NCI-H526 treated with DMSO at 0.1 percent for 48 hours (cell line): ENCODE results near the gene FOXA2.
"Not testable (repeated sequence)": the region's sequence is repeated elsewhere in the genome, so short reads cannot be mapped to it uniquely, and the experiment has no call there.

Experiments used
- DNase-seq: peaks from one replicate; lab custom pipeline; 2025; lab: John Stamatoyannopoulos, UW

The FOXA2 gene

DNA sequence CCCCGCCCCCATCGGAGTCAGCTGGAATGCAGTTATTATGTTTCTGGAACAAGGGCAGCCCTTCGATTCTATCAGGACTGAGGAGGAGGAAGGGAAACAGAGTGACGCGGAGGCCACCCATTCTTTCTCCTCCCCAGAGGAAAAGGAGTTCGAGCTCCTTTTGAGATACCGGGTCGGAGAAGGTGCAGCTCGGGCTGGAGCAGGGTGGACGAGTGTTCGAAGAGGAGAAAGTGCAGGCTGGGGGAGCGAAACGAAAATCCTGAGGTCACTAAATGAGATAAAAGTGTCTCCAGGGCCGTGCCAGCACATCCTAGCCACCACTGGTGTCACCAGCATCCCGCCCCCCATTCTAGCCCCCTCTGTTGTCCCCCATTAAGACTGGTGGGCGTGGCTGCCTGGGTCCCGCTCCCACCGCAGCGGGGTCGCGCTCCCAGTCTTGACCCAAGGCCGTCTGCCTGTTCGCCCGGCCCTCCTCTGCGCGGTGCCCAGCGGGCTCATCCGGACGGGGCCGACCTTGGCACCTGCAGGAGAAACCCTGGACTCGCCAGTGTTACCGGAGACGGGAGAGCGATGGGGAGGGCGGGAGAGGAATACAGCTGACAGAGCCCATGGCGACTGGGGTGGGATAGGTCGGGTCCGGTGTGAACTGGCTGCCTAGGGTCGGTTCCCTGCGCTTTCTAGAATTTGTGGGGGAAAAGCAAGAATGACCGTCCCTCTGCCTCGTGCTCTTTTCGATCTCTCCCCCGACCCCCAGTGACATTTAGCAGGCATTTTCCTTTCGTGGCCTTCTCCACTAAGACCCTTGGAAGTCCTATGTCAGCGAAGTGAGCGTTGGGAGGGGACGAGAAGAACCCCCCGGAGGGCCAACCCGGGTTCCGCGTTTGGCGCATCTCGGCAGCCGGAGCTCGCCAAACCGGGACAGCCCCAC, 16.2 kb downstream of the FOXA2 start:
- no peak for DNase-seq

- no peak for DNase-seq
Observed at GRCh38 chr20:22566876-22567658, 17.3 kb downstream of the FOXA2 start.

DNA sequence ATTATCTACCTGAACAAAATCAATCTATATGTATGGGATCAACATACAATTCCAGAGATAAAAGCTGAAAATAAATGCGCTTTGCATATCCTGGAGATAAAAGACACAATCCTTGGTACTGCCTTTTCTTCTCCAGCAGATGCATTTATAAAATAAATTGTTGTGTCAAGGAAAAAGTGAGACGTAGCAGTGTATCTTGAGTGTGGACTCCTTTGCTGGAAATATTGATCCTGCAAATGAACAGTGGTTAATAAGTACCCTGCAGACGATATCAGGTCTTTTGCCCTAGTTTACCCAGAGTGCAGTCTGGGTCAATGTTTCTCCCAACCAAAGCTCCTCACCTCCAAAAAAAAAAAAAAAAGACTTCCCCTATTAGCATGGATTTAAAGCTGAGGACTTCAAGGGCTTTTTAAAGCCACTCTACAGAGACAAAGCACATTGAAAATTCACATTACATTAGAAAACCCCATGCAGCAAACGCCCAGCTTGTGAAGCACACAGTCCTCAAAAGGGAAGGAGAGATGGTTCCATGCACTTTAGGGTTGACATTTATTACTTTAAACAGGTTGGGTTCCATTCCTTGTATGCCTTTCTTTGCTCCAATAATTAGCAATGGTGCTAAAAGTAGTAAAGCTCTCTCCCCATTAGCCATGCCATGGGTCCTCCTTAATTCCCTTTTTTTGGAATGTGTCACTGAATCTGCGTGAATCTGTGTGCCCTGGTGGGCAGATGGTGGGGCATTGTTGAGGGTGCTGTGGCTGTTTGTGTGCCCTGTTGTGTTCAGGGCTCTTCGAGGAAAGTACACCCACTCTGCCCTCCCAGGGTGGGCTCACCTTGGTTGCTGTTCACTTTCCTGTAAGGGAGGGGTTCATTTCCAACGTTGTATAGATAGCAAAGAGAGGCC, 21.1 kb downstream of the FOXA2 start:
- no peak for DNase-seq

GRCh38 chr20:22562620-22563019, 21.8 kb downstream of the FOXA2 start:
- DNase-seq = no peak

- no peak for DNase-seq
Observed at GRCh38 chr20:22561965-22562577, 22.3 kb downstream of the FOXA2 start.

- no peak for DNase-seq
Observed at GRCh38 chr20:22560817-22561216, 23.6 kb downstream of the FOXA2 start.

- DNase-seq = no peak
Observed at GRCh38 chr20:22559711-22560318, 24.6 kb downstream of the FOXA2 start.

GRCh38 chr20:22557403-22558276, 26.7 kb downstream of the FOXA2 start:
- DNase-seq = no peak

DNA sequence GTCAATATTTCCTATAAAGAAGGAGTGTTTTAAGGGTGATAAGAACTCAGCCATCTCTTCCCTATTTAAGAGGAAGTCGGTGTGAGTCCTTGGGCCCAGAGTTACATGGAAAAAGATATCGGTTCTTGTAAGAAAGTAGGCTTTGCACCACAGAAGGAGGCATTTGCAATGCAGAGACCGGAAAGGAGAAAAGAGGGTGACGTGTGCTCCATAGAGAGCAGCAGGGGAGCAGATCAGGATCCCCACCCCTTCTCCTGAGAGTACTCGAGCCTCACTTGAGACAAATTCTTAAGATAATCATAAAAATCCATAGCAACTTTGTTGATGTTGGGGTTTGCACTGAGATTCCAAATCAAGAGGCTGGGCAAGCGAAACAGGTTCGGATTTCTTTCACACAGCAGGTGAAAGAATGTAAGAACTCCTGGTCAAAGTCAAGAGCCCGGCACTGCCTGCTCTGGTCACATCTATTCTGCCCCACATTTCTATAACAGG, 27.8 kb downstream of the FOXA2 start:
- no peak for DNase-seq

GRCh38 chr20:22555791-22556564, 28.4 kb downstream of the FOXA2 start:
- DNase-seq = no peak

DNA sequence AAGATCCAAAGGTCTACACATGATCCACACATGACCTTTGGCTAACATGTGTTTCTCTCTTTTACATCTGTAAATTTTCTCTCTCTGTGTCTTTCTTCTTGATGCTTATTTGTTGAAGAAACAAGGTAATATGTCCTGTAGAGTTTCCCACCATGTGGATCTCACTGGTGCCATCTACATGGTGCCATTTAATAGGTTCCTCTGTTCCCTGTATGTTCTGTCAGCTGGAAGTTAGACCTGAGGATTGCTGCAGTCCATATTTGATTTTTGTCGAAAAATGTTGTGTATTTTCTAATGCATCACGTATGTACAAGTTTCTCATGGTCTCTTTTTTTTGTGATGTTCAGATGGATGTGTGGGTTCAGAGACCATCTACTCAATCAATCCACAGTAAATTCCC, 30.0 kb downstream of the FOXA2 start:
- no peak for DNase-seq

DNA sequence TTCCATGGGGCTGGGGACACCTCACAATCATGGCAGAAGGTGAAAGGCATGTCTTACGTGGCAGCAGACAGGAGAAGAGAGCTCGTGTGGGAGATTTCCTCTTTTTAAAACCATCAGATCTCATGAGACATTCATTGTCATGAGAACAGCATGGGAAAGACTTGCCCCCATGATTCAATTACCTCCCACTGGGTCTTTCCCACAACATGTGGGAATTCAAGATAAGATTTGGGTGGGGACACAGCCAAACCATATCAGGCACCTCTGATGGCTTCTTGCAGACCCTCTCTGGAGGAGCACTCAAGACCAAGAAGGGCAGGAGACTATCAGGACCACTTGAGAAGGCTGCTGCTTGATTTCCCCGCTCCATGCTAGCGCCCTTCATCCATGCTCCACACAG, 33.9 kb downstream of the FOXA2 start:
- not testable (repeated sequence) for DNase-seq

GRCh38 chr20:22548040-22548439, 36.3 kb downstream of the FOXA2 start:
- DNase-seq = no peak

DNA sequence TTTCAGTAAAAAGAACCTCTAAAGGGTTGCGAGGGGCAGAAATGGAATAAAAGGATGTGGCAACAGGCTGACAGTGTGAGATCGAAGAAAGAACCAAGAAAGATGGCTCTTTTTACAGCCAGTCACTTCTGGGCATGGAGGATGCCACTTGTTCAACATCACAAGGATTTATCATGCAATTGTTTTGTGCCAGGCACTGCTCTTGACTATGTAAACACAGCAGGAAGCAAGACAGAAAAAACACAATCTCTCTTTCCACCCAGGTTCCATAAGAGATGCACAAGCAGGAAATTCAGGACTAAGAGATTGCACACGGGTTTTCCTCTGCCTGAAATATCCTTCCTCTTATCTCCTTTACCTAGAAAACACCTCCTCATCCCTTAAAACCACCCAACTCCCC, 38.0 kb downstream of the FOXA2 start:
- DNase-seq = no peak

- no peak for DNase-seq
Observed at GRCh38 chr20:22545045-22545444, 39.3 kb downstream of the FOXA2 start.

DNA sequence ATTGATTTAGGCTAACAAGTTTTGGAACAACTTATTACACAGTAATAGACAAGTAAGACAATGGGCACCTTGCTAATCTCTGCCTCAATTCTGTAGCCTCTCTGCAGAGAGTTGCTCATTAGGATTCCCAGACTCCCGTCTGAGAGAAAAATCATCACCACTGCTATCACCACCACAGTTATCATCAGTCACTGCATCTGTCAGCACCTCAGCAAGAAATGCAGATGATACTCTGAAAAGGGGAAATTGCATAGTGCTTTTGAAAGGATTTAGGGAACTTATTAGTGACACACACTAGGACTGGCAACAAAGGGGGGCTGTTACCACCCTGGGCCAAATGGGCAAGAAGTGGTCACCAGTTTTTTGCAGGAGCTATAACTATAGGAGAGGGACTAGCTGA, 39.9 kb downstream of the FOXA2 start:
- DNase-seq = no peak

DNA sequence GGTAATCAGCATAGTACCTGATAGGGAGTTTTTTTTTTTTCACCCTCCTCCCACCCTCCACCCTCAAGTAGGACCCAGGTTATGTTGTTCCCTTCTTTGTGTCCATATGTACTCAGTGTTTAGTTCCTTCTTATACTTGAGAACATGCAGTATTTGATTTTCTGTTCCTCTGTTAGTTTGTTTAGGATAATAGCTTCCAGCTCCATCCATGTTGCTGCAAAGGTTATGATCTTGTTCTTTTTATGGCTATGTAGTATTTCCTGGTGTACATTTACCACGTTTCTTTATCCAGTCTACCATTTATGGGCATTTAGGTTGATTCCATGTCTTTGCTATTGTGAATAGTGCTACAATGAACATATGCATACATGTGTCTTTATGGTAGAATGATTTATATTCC, 41.9 kb downstream of the FOXA2 start:
- no peak for DNase-seq

DNA sequence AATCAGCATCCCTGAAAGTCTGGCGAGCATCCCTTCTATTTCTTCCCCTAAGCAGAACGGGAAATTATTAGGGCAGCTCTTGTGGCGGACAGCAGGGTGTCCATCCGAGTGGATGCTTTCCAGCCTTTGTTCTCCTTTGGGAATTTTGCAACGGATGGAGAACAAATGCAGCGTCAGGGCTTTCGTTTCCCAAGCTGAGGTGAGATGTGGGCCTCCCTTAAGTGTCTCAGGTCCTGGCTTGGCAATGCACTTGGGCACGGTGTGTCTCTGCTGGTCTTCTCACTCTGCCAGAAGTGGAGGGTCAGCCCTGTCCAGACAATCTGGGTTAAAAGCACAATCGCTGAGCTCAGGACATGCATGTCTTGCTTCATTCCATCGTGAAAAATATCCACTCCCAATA, 43.5 kb downstream of the FOXA2 start:
- DNase-seq = no peak
